SU-DHL-6 (cell line): ENCODE measurements around the gene DCDC2C.
"Not testable (repeated sequence)": the region's sequence is repeated elsewhere in the genome, so short reads cannot be mapped to it uniquely, and the experiment has no call there.

Experiments used
- H2AFZ ChIP-seq: fragments of 200-600 bp; sonication (generic); 2 replicates; pipeline ENCODE4 v1.6.1; 2014; ENCODE audit warnings: low read depth, mild to moderate bottlenecking, moderate library complexity, mixed read lengths, antibody characterized with exemption, low read length; ENCODE audit not compliant: severe bottlenecking
- H3F3A ChIP-seq: fragments of 200-600 bp; shearing (Covaris generic); 2 replicates; pipeline ENCODE4 v1.6.0; 2016; ENCODE audit warnings: antibody characterized with exemption, mild to moderate bottlenecking; ENCODE audit not compliant: insufficient read depth
- H3K27ac ChIP-seq: fragments of 200-600 bp; sonication (generic); 2 replicates; pipeline ENCODE4 v1.5.1; 2016; ENCODE audit warnings: low read depth, mild to moderate bottlenecking, low read length, moderate library complexity, mixed read lengths
- H3K27me3 ChIP-seq: fragments of 200-600 bp; sonication (generic), shearing (Covaris generic); 2 replicates; pipeline ENCODE4 v1.6.0; 2014; ENCODE audit warnings: mild to moderate bottlenecking, low read length
- H3K36me3 ChIP-seq: fragments of 200-600 bp; sonication (generic); 2 replicates; pipeline ENCODE4 v1.6.1; 2014; ENCODE audit warnings: mild to moderate bottlenecking, low read length, mixed read lengths
- H3K4me2 ChIP-seq: fragments of 300-600, 200-600 bp; shearing (Covaris generic), sonication (generic); 2 replicates; pipeline ENCODE4 v1.6.0; 2014; ENCODE audit warnings: low read length, low read depth, mild to moderate bottlenecking; ENCODE audit not compliant: poor library complexity, severe bottlenecking
- H3K4me3 ChIP-seq: fragments of 200-600 bp; sonication (generic); 2 replicates; pipeline ENCODE4 v1.5.1; 2014; ENCODE audit warnings: antibody characterized with exemption, low read length, mild to moderate bottlenecking, mixed read lengths; ENCODE audit not compliant: insufficient read depth, poor library complexity, severe bottlenecking
- H3K79me2 ChIP-seq: fragments of 200-600 bp; sonication (generic); 2 replicates; pipeline ENCODE4 v1.6.1; 2014; ENCODE audit warnings: mild to moderate bottlenecking, low read length, moderate library complexity; ENCODE audit not compliant: insufficient read depth
- H3K9ac ChIP-seq: fragments of 200-600 bp; sonication (generic); 2 replicates; pipeline ENCODE4 v1.7.0; 2014; ENCODE audit warnings: mild to moderate bottlenecking, low read length
- H3K9me2 ChIP-seq: fragments of 200-600 bp; sonication (generic); replicated peaks from 2 replicates; pipeline ENCODE4 v1.6.1; 2014; ENCODE audit warnings: low read length; ENCODE audit not compliant: insufficient read depth
- H3K9me3 ChIP-seq: fragments of 200-600 bp; sonication (generic); 2 replicates; pipeline ENCODE4 v1.6.1; 2014; ENCODE audit warnings: low read length, mixed read lengths; ENCODE audit not compliant: insufficient read depth
- H4K20me1 ChIP-seq: fragments of 200-600 bp; sonication (generic); 2 replicates; pipeline ENCODE4 v1.6.1; 2014; ENCODE audit warnings: low read depth, mild to moderate bottlenecking, antibody characterized with exemption, low read length, moderate library complexity, mixed read lengths
- CTCF ChIP-seq: fragments of 200-600 bp; sonication (generic); IDR thresholded peaks from one replicate; pipeline ENCODE4 v1.5.1; 2017; ENCODE audit warnings: antibody characterized with exemption, mild to moderate bottlenecking, low read length, moderate library complexity; ENCODE audit not compliant: insufficient read depth, poor library complexity, severe bottlenecking
- EZH2phosphoT487 ChIP-seq: fragments of 200-600 bp; sonication (generic), shearing (Covaris generic); conservative IDR thresholded peaks from 2 replicates; pipeline ENCODE4 v1.6.1; 2018; ENCODE audit warnings: mild to moderate bottlenecking, antibody characterized with exemption, low read length, moderate library complexity, mixed read lengths

DCDC2C gene

GRCh38 chr2:3659447-3660432 is 43.6 kb upstream of the DCDC2C start:
- Histone ChIP-seq H4K20me1 (no peaks in the 10 kb centered on the region), H3K79me2 (no peaks in the 10 kb centered on the region), H3K36me3 (no peaks in the 10 kb centered on the region), H3K4me3 (no peak overlapping the region), H2AFZ (no peak overlapping the region), H3K9ac (no peak overlapping the region), H3K9me3 (no peaks in the 10 kb centered on the region), H3K9me2 (no peaks in the 10 kb centered on the region), H3F3A (no peaks in the 10 kb centered on the region), H3K27ac (no peak overlapping the region), H3K27me3 (no peaks in the 10 kb centered on the region), H3K4me2 (no peak overlapping the region)
- TF ChIP-seq CTCF (no peak), EZH2phosphoT487 (no peak)

- H3K27ac ChIP-seq, H3K9me2 ChIP-seq, H3K4me3 ChIP-seq, H3K9me3 ChIP-seq, H3K4me2 ChIP-seq, H3F3A ChIP-seq, H4K20me1 ChIP-seq, H3K36me3 ChIP-seq, H2AFZ ChIP-seq, H3K9ac ChIP-seq, H3K79me2 ChIP-seq, H3K27me3 ChIP-seq: not testable (repeated sequence)
Observed at GRCh38 chr2:3660640-3661039, 42.7 kb upstream of the DCDC2C start.

GRCh38 chr2:3661149-3661660 is 42.2 kb upstream of the DCDC2C start:
- no peaks in the 10 kb centered on the region for H3F3A ChIP-seq
- no peaks in the 10 kb centered on the region for H3K9me2 ChIP-seq
- H3K79me2 ChIP-seq, result no peaks in the 10 kb centered on the region
- TF ChIP-seq EZH2phosphoT487 (no peak), CTCF (no peak)
- H3K4me3 ChIP-seq, result no peak overlapping the region
- no peaks in the 10 kb centered on the region for H4K20me1 ChIP-seq
- no peaks in the 10 kb centered on the region for H3K36me3 ChIP-seq
- no peak overlapping the region for H2AFZ ChIP-seq
- H3K4me2 ChIP-seq, result no peak overlapping the region
- H3K27me3 ChIP-seq, result no peaks in the 10 kb centered on the region
- no peak overlapping the region for H3K27ac ChIP-seq
- no peak overlapping the region for H3K9ac ChIP-seq
- H3K9me3 ChIP-seq, result no peaks in the 10 kb centered on the region

- Histone ChIP-seq H3K4me3 (no peak overlapping the region), H3K9me2 (no peaks in the 10 kb centered on the region), H3K27ac (no peak overlapping the region), H3K27me3 (no peaks in the 10 kb centered on the region), H3K36me3 (no peaks in the 10 kb centered on the region), H2AFZ (no peak overlapping the region), H3K9me3 (no peaks in the 10 kb centered on the region), H3K4me2 (no peak overlapping the region), H4K20me1 (no peaks in the 10 kb centered on the region), H3K79me2 (no peaks in the 10 kb centered on the region), H3F3A (no peaks in the 10 kb centered on the region), H3K9ac (no peak overlapping the region)
- TF ChIP-seq EZH2phosphoT487 (no peak), CTCF (no peak)
Observed at GRCh38 chr2:3662239-3662638, 41.1 kb upstream of the DCDC2C start.
